OCI-LY7 (cell line): ENCODE measurements around the gene FN3K. TPM values are rescaled to one million over a fixed set of nuclear protein-coding genes. Genes with fewer than 3 reads are reported as not detected.

ENCODE experiments used
- BruUV-seq: library from RNA; stranded (reverse); fragments of 400-500 nt; replicated peaks from 2 replicates; lab custom pipeline; 2021; lab: Mats Ljungman, UMichigan
- CTCF ChIA-PET: fragments of 300-600 bp; sonication (Branson Sonifier 250); formaldehyde crosslinking; loops from one replicate; lab custom pipeline; 2022; ENCODE audit warnings: antibody characterized with exemption; ENCODE audit not compliant: unreplicated experiment; lab: Charles Lee
- POLR2A ChIA-PET: fragments of 300-600 bp; sonication (Branson Sonifier 250); formaldehyde crosslinking; loops from one replicate; lab custom pipeline; 2022; ENCODE audit warnings: antibody characterized with exemption; lab: Charles Lee
- DNase-seq: peaks from one replicate; pipeline ENCODE4 v3.0.0-alpha.2; 2015; ENCODE audit warnings: low spot score
- H2AFZ ChIP-seq: fragments of 200-600 bp; sonication (generic), shearing (Covaris generic); 2 replicates; pipeline ENCODE4 v1.6.1; 2014; ENCODE audit warnings: mild to moderate bottlenecking, antibody characterized with exemption, low read length, moderate library complexity
- H3K27ac ChIP-seq: fragments of 200-600 bp; sonication (generic); 2 replicates; pipeline ENCODE4 v1.5.1; 2014; ENCODE audit warnings: mixed run types, low read depth, mild to moderate bottlenecking, moderate library complexity, low read length, inconsistent platforms; ENCODE audit not compliant: poor library complexity, severe bottlenecking
- H3K36me3 ChIP-seq: fragments of 200-600 bp; sonication (generic); 2 replicates; pipeline ENCODE4 v1.6.1; 2014; ENCODE audit warnings: mild to moderate bottlenecking, antibody characterized with exemption, low read length, moderate library complexity, mixed read lengths; ENCODE audit not compliant: insufficient read depth
- H3K4me1 ChIP-seq: fragments of 200-600 bp; sonication (generic); 2 replicates; pipeline ENCODE4 v1.5.1; 2014; ENCODE audit warnings: mild to moderate bottlenecking, low read length; ENCODE audit not compliant: insufficient read depth, poor library complexity, severe bottlenecking
- H3K4me2 ChIP-seq: fragments of 200-600 bp; sonication (generic); 2 replicates; pipeline ENCODE4 v1.6.1; 2014; ENCODE audit warnings: mild to moderate bottlenecking, low read length
- H3K4me3 ChIP-seq: fragments of 200-600 bp; sonication (generic); 2 replicates; pipeline ENCODE4 v1.5.1; 2014; ENCODE audit warnings: mild to moderate bottlenecking, low read depth, low read length; ENCODE audit not compliant: poor library complexity, severe bottlenecking
- H3K79me2 ChIP-seq: fragments of 200-600 bp; sonication (generic); 2 replicates; pipeline ENCODE4 v1.6.1; 2016; ENCODE audit warnings: low read depth, mild to moderate bottlenecking, low read length, moderate library complexity, mixed read lengths; ENCODE audit not compliant: insufficient read depth
- H3K9me2 ChIP-seq: fragments of 200-600 bp; sonication (generic); 2 replicates; pipeline ENCODE4 v1.6.1; 2016; ENCODE audit warnings: mild to moderate bottlenecking, low read length, mixed read lengths; ENCODE audit not compliant: insufficient read depth
- H3K9me3 ChIP-seq: fragments of 200-600 bp; sonication (generic); 2 replicates; pipeline ENCODE4 v1.6.1; 2014; ENCODE audit warnings: mild to moderate bottlenecking, mixed run types, low read length, mixed read lengths
- H4K20me1 ChIP-seq: fragments of 200-600 bp; sonication (generic); 2 replicates; pipeline ENCODE4 v1.6.1; 2014; ENCODE audit warnings: mild to moderate bottlenecking, antibody characterized with exemption, low read length, moderate library complexity, mixed read lengths; ENCODE audit not compliant: insufficient read depth
- EZH2phosphoT487 ChIP-seq: fragments of 200-600 bp; sonication (generic); IDR thresholded peaks from 2 replicates; pipeline ENCODE4 v1.6.1; 2018; ENCODE audit warnings: low read depth, borderline replicate concordance, mild to moderate bottlenecking, mixed run types, antibody characterized with exemption, low read length, moderate library complexity, mixed read lengths
- intact Hi-C: fragments of 100-400 bp; cut with micrococcal nuclease; formaldehyde crosslinking; loops from one replicate; pipeline ENCODE4 v1.10.0; 2022; ENCODE audit not compliant: unreplicated experiment
- total RNA-seq, 2 experiments: library from RNA; depleted of rRNA in 1 of 2; stranded (reverse); fragments of >200 nt in 1 of 2; shearing (Covaris generic) in 1 of 2; gene quantifications; 2 replicates each; pipeline ENCODE4 v1.2.3, GENCODE V29; 2014 to 2022
- TF ChIP-seq, protein P1 (sequence below): fragments of 200-600 bp; sonication (generic); conservative IDR thresholded peaks from 2 replicates; pipeline ENCODE4 v1.5.1; 2014; ENCODE audit warnings: mild to moderate bottlenecking, antibody characterized with exemption, low read length, moderate library complexity, mixed read lengths

FN3K gene
- total RNA-seq, 2 experiments from 2014 or later: 3.8 to 32.3 TPM

DNA sequence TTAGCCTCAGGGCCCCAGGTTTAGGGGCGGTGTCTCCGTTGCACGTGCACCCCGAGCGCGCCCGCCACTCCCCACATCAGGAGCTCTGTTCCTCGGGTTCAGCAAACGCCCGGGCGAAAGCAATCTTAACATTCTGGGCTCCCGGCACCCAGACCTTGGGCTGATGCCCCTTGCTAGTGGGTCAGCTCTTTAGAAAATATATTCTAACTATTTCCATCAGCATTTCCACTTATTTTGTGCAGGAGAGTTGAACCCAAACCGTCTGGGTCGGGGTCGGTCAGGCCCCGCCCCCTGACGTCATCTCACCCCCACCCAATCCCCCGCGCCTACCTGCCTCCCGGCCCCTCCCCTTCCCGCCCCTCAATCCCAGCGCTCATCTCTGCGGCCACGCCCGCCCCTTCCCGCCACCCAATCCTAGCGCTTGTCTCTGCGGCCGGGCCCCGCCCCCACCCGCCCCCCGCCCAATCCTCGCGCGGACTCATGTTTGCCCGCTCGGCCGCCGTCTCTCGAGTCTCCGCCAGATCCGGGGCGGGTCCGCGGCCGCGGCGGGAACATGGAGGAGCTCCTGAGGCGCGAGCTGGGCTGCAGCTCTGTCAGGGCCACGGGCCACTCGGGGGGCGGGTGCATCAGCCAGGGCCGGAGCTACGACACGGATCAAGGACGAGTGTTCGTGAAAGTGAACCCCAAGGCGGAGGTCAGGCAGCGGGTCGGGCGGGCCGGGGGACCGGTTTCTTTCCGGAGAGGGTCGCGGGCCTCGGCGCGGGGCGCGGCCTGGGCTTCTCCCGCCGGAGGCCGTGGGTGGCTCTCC, 19.0 kb upstream of the FN3K start, which contains the start of gene FN3KRP:
TSS of gene FN3KRP (plus strand) at position 504 of the 808 bp plus-strand sequence. CDS start at position 554, 50 bp downstream.
- Histone ChIP-seq H3K4me3 (peak within 1 kb of the TSS; percentile 89), H3K79me2 (peaks cover 17% of the 10 kb centered on the region), H3K27ac (peak within 1 kb of the TSS; percentile 40), H3K36me3 (peaks cover 28% of the 10 kb centered on the region), H2AFZ (peak within 1 kb of the TSS; percentile 90), H3K9me3 (no peaks in the 10 kb centered on the region), H3K4me2 (peak within 1 kb of the TSS; percentile 92), H3K4me1 (peaks cover 24% of the 10 kb centered on the region), H4K20me1 (peaks cover 4% of the 10 kb centered on the region; the same call in 1 of the 2 replicates), H3K9me2 (no peaks in the 10 kb centered on the region)
- CTCF ChIA-PET: interaction anchor here (0.6 to 1.2 kb wide), 4 partner anchors 10 to 38 kb away, joined by 3 to 6 read pairs (median 4); no protein-coding TSS in a partner anchor
- no TSS peak for BruUV-seq
- POLR2A ChIA-PET: interaction anchor here (0.6 to 1.4 kb wide), 11 partner anchors 8 to 414 kb away, joined by 3 to 6 read pairs (median 4); no protein-coding TSS in a partner anchor
- TF ChIP-seq EZH2phosphoT487: no peak
- TF ChIP-seq, protein P1, sequence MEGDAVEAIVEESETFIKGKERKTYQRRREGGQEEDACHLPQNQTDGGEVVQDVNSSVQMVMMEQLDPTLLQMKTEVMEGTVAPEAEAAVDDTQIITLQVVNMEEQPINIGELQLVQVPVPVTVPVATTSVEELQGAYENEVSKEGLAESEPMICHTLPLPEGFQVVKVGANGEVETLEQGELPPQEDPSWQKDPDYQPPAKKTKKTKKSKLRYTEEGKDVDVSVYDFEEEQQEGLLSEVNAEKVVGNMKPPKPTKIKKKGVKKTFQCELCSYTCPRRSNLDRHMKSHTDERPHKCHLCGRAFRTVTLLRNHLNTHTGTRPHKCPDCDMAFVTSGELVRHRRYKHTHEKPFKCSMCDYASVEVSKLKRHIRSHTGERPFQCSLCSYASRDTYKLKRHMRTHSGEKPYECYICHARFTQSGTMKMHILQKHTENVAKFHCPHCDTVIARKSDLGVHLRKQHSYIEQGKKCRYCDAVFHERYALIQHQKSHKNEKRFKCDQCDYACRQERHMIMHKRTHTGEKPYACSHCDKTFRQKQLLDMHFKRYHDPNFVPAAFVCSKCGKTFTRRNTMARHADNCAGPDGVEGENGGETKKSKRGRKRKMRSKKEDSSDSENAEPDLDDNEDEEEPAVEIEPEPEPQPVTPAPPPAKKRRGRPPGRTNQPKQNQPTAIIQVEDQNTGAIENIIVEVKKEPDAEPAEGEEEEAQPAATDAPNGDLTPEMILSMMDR: no peak
- peak; percentile 98 for DNase-seq
- intact Hi-C loops: loop anchor here (2.0 to 5.0 kb wide), 3 partner anchors 34 to 69 kb away; partner anchors contain the start of gene WDR45B

DNA sequence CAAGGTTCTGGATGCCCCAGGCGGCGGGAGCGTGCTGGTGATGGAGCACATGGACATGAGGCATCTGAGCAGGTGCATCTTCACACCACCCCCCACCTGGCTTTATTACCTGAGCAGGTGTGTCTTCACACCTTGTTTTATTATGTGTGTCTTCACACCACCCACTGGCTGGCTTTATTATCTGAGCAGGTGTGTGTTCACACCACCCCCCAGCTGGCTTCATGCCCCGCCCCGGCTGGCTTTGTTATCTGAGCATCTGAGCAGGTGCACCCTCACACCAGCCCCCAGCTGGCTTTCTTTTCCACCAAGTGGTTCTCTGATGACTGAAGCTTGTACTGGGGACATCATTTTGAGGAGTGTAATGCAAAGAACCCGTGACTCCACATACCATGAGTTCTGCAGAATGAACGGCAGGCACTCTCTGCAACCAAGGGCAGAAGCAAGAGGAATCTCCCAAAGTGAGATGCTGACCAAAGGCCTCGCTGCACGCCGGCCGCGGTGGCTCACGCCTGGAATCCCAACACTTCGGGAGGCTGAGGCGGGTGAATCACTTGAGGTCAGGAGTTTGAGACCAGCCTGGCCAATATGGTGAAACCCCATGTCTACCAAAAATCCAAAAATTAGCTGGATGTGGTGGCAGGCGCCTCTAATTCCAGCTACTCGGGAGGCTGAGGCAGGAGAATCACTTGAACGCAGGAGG, 16.3 kb upstream of the FN3K start:
- H3K4me1 ChIP-seq: peaks cover 24% of the 10 kb centered on the region
- H3K9me2 ChIP-seq: no peaks in the 10 kb centered on the region
- H3K36me3 ChIP-seq: peaks cover 47% of the 10 kb centered on the region
- peak; percentile 44 for DNase-seq
- H3K9me3 ChIP-seq: no peaks in the 10 kb centered on the region
- TF ChIP-seq EZH2phosphoT487: no peak
- TF ChIP-seq, protein P1: no peak
- H3K79me2 ChIP-seq: peaks cover 17% of the 10 kb centered on the region
- ChIA-PET POLR2A (no interaction called here), CTCF (no interaction called here)
- intact Hi-C loops: loop anchor here (5.0 kb wide), 1 partner anchor 72 kb away; the partner anchor contains the start of gene WDR45B
- no peak overlapping the region for H2AFZ ChIP-seq
- no peak overlapping the region for H3K27ac ChIP-seq
- BruUV-seq: no TSS peak
- no peak overlapping the region for H3K4me2 ChIP-seq
- H3K4me3 ChIP-seq: no peak overlapping the region
- peaks cover 4% of the 10 kb centered on the region; the same call in 1 of the 2 replicates for H4K20me1 ChIP-seq
